Nucleus accumbens (tissue), 56 donors: ENCODE measurements around the gene GFPT2.
A peak's percentile ranks its signal among the peaks of the same experiment; 100 is the strongest.

ENCODE experiments used
- DNase-seq, 56 donors: peaks; one replicate each; lab custom pipeline; 2025; lab: John Stamatoyannopoulos, UW

Gene GFPT2

DNA sequence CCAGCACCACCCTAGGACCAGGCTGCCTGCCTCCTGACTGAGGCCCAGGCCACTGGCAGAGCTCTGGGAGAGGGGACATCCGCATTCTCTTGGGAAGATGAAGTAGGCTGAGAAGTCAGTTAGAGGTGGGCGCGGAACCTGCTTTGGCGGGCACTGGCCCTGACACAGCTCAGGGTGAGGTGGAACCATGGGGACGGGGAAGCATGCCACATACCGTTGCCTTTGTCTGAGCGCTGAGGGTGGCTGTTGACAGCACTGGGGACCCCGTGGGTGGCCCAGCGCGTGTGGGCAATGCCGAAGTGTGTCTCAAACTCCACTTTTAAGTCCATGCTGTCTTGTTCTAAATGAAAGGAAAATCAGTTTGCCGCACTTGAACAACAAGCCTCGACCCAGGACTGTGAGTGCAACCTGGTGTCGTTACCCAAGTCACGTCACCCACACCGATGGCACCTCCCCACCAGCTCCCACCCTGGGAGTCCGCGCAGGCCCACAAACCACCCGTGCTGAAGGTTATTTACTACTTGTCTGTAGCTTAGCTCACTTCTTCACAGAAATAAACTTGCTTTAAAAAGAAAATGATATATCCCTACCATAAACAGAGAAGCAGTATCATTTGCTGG lies 17.4 kb downstream of the GFPT2 start:
- DNase-seq, result no peak

DNA sequence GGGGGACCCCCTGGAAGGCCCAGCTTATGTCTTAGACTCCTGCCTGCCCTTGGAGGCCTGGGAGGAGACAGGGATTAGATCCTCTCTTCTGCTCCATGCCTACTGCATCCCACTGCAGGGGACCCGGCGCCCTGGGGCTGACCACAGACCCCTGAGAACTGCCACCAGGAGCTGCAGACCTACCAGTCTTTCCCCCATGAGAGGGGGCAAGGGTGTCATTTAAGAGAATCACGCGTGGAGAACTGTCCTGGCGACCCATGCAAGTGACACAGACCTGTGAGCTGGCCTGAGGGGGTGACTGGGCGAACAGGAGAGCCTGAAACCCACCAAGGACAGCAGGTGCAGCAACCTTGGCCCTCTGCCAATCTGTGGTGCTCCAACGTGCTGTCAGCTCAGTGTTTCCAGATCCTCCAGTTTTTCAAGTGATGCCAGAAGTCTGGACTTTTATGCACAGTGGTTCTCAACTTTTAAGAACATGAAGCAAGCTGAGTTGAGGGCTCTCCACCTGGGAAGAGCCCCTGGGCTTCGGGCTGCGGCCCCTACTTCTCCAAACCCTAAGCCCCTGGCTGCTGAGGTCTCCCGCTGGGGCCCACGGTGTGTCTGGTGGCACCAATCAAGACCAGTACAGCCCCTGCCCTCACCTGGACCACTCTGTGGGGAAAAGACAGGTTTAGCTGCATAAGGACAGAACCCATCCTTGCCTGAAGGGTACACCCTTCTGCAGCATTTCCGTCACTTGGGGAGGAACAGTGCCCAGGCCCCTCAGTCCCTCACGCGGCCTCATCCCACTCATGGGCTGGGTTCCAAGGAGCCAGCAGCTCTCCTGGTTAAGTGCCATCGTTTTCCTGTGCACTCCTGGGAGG lies 18.2 kb downstream of the GFPT2 start:
- no peak for DNase-seq

DNA sequence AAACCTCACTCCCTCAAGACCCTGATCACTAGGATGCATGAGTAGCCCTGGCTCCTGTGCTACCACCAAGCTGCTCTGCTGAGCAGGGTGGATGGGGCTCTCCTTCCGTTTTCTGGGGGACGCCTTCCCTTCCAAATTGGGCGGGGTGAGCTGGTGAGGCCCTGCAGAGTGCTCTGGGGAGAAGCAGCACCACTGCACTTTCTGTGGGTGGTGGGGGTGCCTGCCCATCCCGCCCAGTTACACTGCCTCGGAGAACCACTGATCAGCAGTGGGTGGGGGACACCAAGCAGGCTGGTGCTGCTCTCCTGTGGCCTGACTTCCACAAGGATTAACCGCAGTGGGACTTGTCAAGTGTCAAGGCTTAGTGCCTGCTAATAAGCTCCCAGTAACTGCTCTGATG lies 19.0 kb downstream of the GFPT2 start:
- DNase-seq, result no peak

- DNase-seq, result no peak
Observed at GRCh38 chr5:180333661-180334060, 19.5 kb downstream of the GFPT2 start.

- no peak for DNase-seq
Observed at GRCh38 chr5:180332861-180333260, 20.3 kb downstream of the GFPT2 start.

- peak in 5 of 56 donors; percentile 19 to 57 (median 35) for DNase-seq
Observed at GRCh38 chr5:180332051-180332517, 21.1 kb downstream of the GFPT2 start.

DNA sequence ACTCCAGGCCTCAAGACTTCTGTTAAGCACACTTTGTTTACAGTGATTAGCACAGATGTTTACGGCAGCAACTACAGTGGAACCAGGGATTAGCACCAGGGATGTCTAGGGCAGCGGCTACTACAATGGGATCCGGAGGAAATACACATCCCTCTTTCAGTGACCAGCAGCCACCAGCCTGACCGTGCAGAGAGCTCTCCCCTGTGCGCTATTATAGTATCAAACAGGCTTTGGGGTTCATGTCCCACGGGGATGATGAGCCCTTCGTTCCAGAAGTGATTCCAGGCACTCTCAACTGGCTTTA lies 21.5 kb downstream of the GFPT2 start:
- no peak for DNase-seq

DNA sequence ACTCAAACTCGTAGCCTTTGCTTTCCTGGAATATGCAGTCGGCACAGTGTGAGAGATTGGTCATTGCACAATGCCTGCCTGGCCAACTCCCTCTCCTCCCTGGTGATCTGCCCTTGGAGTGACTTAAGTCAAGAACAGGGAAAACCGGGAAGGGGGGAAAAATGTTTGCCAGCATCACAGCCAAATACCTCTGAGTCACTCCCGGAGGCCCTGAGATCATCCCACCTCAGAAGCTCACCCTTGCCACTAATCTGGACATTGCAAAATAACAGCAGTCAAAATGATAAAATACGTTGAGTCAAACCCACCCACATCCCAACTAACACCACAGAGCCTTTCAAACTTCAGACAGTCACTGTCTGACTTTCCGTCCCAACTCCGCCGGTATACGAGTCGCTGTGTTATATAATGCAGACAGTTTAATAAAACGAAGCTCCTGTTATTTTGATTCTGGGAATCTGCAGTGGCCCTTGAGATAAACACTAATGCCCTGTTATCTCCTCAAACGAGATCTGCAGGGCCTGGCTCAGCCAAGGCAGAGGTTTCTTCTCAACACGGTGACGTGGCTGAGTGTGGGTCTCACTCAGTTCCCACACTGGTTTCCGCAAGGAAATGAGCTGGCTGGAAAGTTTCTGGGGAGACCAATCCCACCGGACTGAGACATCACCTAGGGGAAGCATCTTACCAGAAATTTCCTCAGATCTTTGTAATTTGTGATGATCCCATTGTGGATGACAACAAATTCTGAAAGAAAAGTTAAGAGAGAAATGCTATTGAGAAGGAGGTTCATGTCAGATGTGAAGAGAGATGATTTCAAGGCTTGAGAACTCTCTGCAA lies 22.1 kb downstream of the GFPT2 start:
- no peak for DNase-seq

DNA sequence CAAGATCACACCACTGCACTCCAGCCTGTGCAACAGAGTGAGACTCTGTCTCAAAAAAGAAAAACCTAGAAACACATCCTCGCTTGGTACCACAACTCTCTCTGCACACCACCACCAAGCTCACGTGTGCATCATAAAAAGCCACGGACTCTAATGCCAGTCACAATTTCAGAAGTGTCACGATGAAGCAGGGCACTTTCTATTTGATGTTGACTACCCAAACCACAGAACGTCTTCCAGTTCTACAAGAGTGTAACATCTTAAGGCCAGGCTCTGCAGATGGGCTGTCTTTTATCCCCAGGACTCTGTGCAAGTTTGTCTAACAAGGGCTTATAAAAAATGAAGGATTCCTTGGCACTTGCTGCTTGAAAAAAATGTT lies 22.9 kb downstream of the GFPT2 start:
- no peak for DNase-seq

GRCh38 chr5:180329606-180330269 lies 23.4 kb downstream of the GFPT2 start:
- no peak for DNase-seq

DNA sequence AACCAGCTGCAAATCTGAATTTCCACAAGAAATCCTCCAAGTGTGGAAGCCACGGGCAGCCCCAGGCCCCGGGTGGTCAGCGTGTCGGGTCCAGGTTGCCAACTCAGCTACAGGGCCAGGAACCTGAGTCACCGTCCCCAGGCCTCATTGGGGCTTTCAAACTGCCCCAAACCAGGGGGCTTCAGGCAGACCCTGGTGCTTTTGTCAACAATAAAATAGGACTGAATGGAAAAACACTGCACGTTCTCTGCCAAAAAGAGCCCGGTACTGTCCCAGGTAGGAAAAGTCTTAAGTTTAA lies 24.0 kb downstream of the GFPT2 start:
- DNase-seq, result no peak

GRCh38 chr5:180328296-180329137 lies 24.6 kb downstream of the GFPT2 start:
- peak in 38 of 56 donors; percentile 10 to 86 (median 36) for DNase-seq

- DNase-seq, result no peak
Observed at GRCh38 chr5:180326989-180327565, 26.1 kb downstream of the GFPT2 start.

DNA sequence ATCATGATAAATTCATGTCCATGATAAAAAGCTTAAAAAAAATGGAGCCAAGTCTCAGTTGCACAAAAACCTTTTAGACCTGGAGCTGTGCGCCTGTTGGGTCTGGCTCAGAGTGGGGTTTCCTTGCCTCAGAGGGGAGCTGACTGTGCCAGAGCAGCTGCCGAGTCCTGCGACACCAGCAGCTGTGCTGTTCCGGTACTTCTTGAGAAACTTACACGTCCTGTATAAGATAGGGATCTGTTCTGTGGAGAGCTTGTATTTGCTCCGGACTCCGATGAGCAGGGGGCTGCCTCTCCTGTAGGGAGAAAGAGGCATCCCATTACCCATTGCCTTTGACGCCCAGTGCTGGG lies 28.6 kb downstream of the GFPT2 start:
- DNase-seq, result peak in 8 of 56 donors; percentile 9 to 39 (median 15)

DNA sequence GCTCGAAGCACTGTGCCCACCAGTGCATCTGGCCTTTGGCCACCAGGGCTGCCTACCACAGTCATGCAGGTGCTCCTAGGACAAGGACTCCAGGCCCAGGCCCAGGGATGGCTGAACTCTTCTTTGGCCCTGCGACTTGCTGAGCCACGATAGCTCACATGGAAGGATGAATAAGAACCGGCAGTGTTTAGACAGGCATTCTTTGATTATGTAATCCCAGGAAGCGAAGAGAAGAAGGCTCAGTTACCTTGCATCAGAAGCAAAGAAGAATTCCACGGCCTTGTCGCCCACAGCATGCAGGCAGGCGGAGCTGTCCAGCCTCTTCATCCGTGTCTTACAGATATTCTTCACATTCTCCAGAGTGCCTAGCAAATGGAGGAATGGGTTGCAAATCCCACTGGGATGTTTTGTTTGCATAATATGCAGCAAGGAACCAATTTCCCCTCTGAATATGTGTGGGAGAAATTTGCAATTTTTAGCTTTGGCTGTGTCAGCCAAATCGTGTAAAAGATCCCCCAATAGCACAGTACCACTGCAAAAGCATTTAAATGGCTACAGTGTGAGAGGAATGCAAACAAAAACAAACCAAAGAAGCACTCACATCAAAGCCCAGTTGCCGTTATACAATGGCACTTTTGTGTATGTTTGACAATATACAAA lies 29.1 kb downstream of the GFPT2 start:
- DNase-seq, result peak in 27 of 56 donors; percentile 11 to 65 (median 30)

DNA sequence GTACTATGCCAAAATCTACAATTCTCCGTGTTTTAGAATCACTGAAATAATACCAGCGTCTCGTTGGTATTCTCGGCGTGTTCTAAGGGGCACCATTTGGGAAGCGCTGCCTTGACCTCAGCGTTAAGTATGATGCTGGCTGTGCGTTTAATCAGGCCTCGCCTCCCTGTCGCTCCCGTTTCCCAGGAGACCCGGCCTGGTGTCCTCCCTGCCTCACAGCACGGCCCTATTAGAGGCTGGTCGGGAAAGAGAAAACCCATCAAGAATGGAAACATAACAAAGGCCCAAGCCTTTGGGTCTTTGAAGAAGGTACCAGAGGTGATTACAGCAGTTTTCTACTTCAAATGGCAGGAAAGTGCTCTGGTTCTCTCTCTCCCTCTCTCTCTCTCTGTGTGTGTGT lies 30.0 kb downstream of the GFPT2 start:
- no peak for DNase-seq

- DNase-seq, result no peak
Observed at GRCh38 chr5:180318456-180319089, 34.6 kb downstream of the GFPT2 start.

GRCh38 chr5:180316586-180316985 lies 36.5 kb downstream of the GFPT2 start:
- no peak for DNase-seq

GRCh38 chr5:180315762-180316212 lies 37.3 kb downstream of the GFPT2 start:
- peak in 45 of 56 donors; percentile 3 to 82 (median 44) for DNase-seq
